A204.1 (cell line): ENCODE data around the gene THBD.
"Not testable (repeated sequence)": the region's sequence is repeated elsewhere in the genome, so short reads cannot be mapped to it uniquely, and the experiment has no call there.

Source experiments
- FAIRE-seq: peaks from 2 replicates; lab custom pipeline; 2012; peaks lifted over from hg19 to GRCh38; lab: Jason Lieb, UNC

THBD gene

GRCh38 chr20:23033918-23034317 is 15.6 kb downstream of the THBD start:
- FAIRE-seq, result no peak

GRCh38 chr20:23032750-23033078 is 16.8 kb downstream of the THBD start:
- FAIRE-seq, result no peak

- no peak for FAIRE-seq
Measured at GRCh38 chr20:23032056-23032749, 17.3 kb downstream of the THBD start.

GRCh38 chr20:23031346-23031745 is 18.1 kb downstream of the THBD start:
- FAIRE-seq, result no peak

- FAIRE-seq, result no peak
Measured at GRCh38 chr20:23029324-23029723, 20.1 kb downstream of the THBD start.

GRCh38 chr20:23028392-23028791 is 21.1 kb downstream of the THBD start:
- FAIRE-seq, result no peak

GRCh38 chr20:23027721-23028120 is 21.8 kb downstream of the THBD start:
- FAIRE-seq, result no peak

GRCh38 chr20:23025503-23025902 is 24.0 kb downstream of the THBD start:
- FAIRE-seq, result not testable (repeated sequence)

- no peak for FAIRE-seq
Measured at GRCh38 chr20:23024701-23025100, 24.8 kb downstream of the THBD start.

- no peak for FAIRE-seq
Measured at GRCh38 chr20:23023621-23024177, 25.8 kb downstream of the THBD start.

GRCh38 chr20:23022849-23023248 is 26.6 kb downstream of the THBD start:
- FAIRE-seq, result no peak

GRCh38 chr20:23021951-23022350 is 27.5 kb downstream of the THBD start:
- no peak for FAIRE-seq

- no peak for FAIRE-seq
Measured at GRCh38 chr20:23021541-23021940, 27.9 kb downstream of the THBD start.

- no peak for FAIRE-seq
Measured at GRCh38 chr20:23020230-23021018, 29.0 kb downstream of the THBD start.

GRCh38 chr20:23019403-23019802 is 30.1 kb downstream of the THBD start:
- no peak for FAIRE-seq

- no peak for FAIRE-seq
Measured at GRCh38 chr20:23018941-23019340, 30.5 kb downstream of the THBD start.

- FAIRE-seq, result no peak
Measured at GRCh38 chr20:23018432-23018831, 31.0 kb downstream of the THBD start.

GRCh38 chr20:23017516-23017915 is 32.0 kb downstream of the THBD start:
- FAIRE-seq, result no peak

GRCh38 chr20:23013429-23013828 is 36.0 kb downstream of the THBD start:
- FAIRE-seq, result no peak

GRCh38 chr20:23011008-23011721 is 38.3 kb downstream of the THBD start:
- no peak for FAIRE-seq

- FAIRE-seq, result no peak
Measured at GRCh38 chr20:23010096-23010495, 39.4 kb downstream of the THBD start.

- FAIRE-seq, result no peak
Measured at GRCh38 chr20:23009636-23010035, 39.8 kb downstream of the THBD start.

- FAIRE-seq, result no peak
Measured at GRCh38 chr20:23008667-23009066, 40.8 kb downstream of the THBD start.
